Measurements from ENCODE around the gene USF1. TPM values are rescaled to one million over a fixed set of nuclear protein-coding genes. Genes with fewer than 3 reads are reported as not detected.
A peak's percentile ranks its signal among the peaks of the same experiment; 100 is the strongest.

The USF1 gene
- polyA plus RNA-seq, 1 donor (not counting 4 experiments of a cell fraction or from before 2014, with no cell fraction given), result 31.6 TPM

DNA sequence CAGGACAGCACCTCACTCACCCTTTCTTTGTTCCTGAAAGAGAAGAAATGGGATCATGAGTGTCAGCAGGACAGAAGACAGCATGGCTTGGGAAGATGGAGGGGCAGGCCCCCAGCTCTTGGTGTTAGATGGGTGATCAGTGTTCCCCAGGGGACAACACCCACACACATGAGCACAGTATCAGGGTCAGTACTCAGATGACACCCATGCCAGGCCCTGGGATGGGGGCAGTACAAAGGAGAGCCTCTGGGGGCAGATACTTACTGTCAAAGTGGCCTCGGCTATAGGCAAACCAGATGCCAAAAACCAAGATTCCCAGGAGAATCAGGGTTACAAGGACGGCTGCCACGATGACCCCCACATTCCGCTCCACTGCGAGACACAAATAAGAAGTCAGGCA, 46.4 kb downstream of the USF1 start:
- DNase-seq (ENCODE audit: low read depth, low spot score) (no peak), FAIRE-seq (no peak)
- Histone ChIP-seq H3K9me1 (ENCODE audit: control insufficient read depth, extremely low read depth, insufficient read depth, low read length) (no peaks in the 10 kb centered on the region), H3K27ac (ENCODE audit: control insufficient read depth, insufficient read depth, low read length) (no peak overlapping the region), H3K9me3 (ENCODE audit: control insufficient read depth, low read depth, low read length) (no peaks in the 10 kb centered on the region), H3K79me2 (ENCODE audit: control insufficient read depth, insufficient read depth, low read length) (peaks cover 25% of the 10 kb centered on the region), H3K36me3 (ENCODE audit: control insufficient read depth in 2 of 2, extremely low read depth in 1 of 2, insufficient read depth in 2 of 2, low read length in 2 of 2) (peaks cover 28 to 32% of the 10 kb centered on the region in 2 experiments), H2AFZ (ENCODE audit: control insufficient read depth, low read length) (no peak overlapping the region), H3K4me2 (ENCODE audit: control insufficient read depth, extremely low read depth, insufficient read depth, low read depth, low read length) (no peak overlapping the region), H3K4me1 (ENCODE audit: control insufficient read depth, extremely low read depth, insufficient read depth, low read length) (peaks cover 29% of the 10 kb centered on the region), H3K27me3 (ENCODE audit: control insufficient read depth, extremely low read depth, insufficient read depth, low read length) (no peaks in the 10 kb centered on the region), H4K20me1 (ENCODE audit: control insufficient read depth, extremely low read depth, insufficient read depth, low read length) (no peaks in the 10 kb centered on the region), H3K9ac (ENCODE audit: control insufficient read depth, extremely low read depth, insufficient read depth, low read length) (no peak overlapping the region), H3K4me3 (ENCODE audit: control insufficient read depth in 2 of 3, extremely low read depth in 1 of 3, insufficient read depth in 2 of 3, low read depth in 1 of 3, low read length in 3 of 3) (no peak overlapping the region)
- TF ChIP-seq, protein P1, sequence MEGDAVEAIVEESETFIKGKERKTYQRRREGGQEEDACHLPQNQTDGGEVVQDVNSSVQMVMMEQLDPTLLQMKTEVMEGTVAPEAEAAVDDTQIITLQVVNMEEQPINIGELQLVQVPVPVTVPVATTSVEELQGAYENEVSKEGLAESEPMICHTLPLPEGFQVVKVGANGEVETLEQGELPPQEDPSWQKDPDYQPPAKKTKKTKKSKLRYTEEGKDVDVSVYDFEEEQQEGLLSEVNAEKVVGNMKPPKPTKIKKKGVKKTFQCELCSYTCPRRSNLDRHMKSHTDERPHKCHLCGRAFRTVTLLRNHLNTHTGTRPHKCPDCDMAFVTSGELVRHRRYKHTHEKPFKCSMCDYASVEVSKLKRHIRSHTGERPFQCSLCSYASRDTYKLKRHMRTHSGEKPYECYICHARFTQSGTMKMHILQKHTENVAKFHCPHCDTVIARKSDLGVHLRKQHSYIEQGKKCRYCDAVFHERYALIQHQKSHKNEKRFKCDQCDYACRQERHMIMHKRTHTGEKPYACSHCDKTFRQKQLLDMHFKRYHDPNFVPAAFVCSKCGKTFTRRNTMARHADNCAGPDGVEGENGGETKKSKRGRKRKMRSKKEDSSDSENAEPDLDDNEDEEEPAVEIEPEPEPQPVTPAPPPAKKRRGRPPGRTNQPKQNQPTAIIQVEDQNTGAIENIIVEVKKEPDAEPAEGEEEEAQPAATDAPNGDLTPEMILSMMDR (optimal IDR thresholded peaks at IDR 0.05 in 1 of 3, IDR thresholded peaks at IDR 0.05 in 1 of 3, conservative IDR thresholded peaks at IDR 0.05 in 1 of 3; ENCODE audit: extremely low read depth in 1 of 3, insufficient read depth in 2 of 3, low read length in 3 of 3), result no peak
- TF ChIP-seq EZH2 (IDR thresholded peaks at IDR 0.05; ENCODE audit: low read length), result no peak
- dilution Hi-C loops (cut with MboI; ENCODE audit: extremely low pct_ligation_motif_present, low sequenced_read_pairs), result no loop called here

DNA sequence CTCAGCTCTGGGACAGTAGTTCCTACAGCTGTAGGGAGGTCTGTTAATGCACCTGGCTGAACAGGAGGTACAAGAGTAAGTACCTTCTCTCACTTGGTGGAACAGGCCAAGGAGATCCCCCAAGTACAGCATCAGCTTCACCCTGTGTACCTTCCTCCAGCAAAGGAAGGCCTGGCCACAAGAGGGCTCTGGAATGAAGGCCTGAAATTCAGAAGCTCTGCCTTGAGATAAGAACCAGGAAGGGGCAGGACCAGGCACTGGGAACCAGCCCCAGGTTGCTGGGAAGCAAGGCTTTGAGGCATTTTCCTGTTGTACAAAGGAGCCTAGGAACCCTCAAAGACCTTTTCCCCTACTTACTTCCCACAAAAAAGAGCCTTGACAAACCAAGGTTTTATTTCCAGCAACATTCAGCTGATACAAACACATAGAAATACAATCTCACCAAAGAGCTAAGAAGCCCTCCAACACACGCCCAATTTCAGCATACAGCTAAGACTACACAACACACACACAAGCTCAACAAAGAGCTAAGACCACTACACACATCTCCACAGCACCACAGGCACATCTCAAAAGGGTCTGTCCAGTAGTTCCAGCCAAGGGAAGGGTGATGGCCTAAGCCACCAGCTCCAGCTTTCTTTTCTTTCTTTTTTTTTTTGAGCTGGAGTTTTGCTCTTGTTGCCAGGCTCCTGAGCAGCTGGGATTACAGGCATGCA, 48.3 kb downstream of the USF1 start:
- Histone ChIP-seq H3K36me3 (ENCODE audit: control insufficient read depth in 2 of 2, extremely low read depth in 1 of 2, insufficient read depth in 2 of 2, low read length in 2 of 2) (peaks cover 28 to 32% of the 10 kb centered on the region in 2 experiments), H3K4me2 (ENCODE audit: control insufficient read depth, extremely low read depth, insufficient read depth, low read depth, low read length) (no peak overlapping the region)

More for the DNA sequence above, 48.3 kb downstream of the USF1 start:
- no peaks in the 10 kb centered on the region for H3K9me1 ChIP-seq (ENCODE audit: control insufficient read depth, extremely low read depth, insufficient read depth, low read length)
- no peak for DNase-seq (ENCODE audit: low read depth, low spot score)
- peaks cover 29% of the 10 kb centered on the region for H3K4me1 ChIP-seq (ENCODE audit: control insufficient read depth, extremely low read depth, insufficient read depth, low read length)
- dilution Hi-C loops (cut with MboI; ENCODE audit: extremely low pct_ligation_motif_present, low sequenced_read_pairs), result no loop called here
- H3K79me2 ChIP-seq (ENCODE audit: control insufficient read depth, insufficient read depth, low read length), result peaks cover 10% of the 10 kb centered on the region
- peak; percentile 51 for FAIRE-seq
- H3K27me3 ChIP-seq (ENCODE audit: control insufficient read depth, extremely low read depth, insufficient read depth, low read length), result no peaks in the 10 kb centered on the region
- no peak overlapping the region for H3K4me3 ChIP-seq (ENCODE audit: control insufficient read depth in 2 of 3, extremely low read depth in 1 of 3, insufficient read depth in 2 of 3, low read depth in 1 of 3, low read length in 3 of 3)
- peak overlapping the region; percentile 23 for H3K9ac ChIP-seq (ENCODE audit: control insufficient read depth, extremely low read depth, insufficient read depth, low read length)
- H3K27ac ChIP-seq (ENCODE audit: control insufficient read depth, insufficient read depth, low read length), result peak overlapping the region; percentile 62
- no peaks in the 10 kb centered on the region for H3K9me3 ChIP-seq (ENCODE audit: control insufficient read depth, low read depth, low read length)
- no peaks in the 10 kb centered on the region for H4K20me1 ChIP-seq (ENCODE audit: control insufficient read depth, extremely low read depth, insufficient read depth, low read length)
- H2AFZ ChIP-seq (ENCODE audit: control insufficient read depth, low read length), result no peak overlapping the region
- TF ChIP-seq, protein P1 (optimal IDR thresholded peaks at IDR 0.05 in 1 of 3, IDR thresholded peaks at IDR 0.05 in 1 of 3, conservative IDR thresholded peaks at IDR 0.05 in 1 of 3; ENCODE audit: extremely low read depth in 1 of 3, insufficient read depth in 2 of 3, low read length in 3 of 3), result peak; percentile 65 to 86 (median 73)
- no peak for TF ChIP-seq EZH2 (IDR thresholded peaks at IDR 0.05; ENCODE audit: low read length)

Measured in keratinocyte (primary cell).